Astrocyte (in vitro differentiated cells and primary cell): Measurements from ENCODE around the gene ELMO3. TPM values are rescaled to one million over a fixed set of nuclear protein-coding genes. Genes with fewer than 3 reads are reported as not detected.
A peak's percentile ranks its signal among the peaks of the same experiment; 100 is the strongest.

Experiments used
- DNase-seq: peaks from one replicate; pipeline ENCODE4 v3.0.0-alpha.2; 2010; ENCODE audit warnings: low read depth
- FAIRE-seq: peaks from 2 replicates; lab custom pipeline; 2011; peaks lifted over from hg19 to GRCh38; lab: Jason Lieb, UNC
- H2AFZ ChIP-seq: 2 replicates; pipeline ENCODE4 v1.6.0; 2012; ENCODE audit warnings: low read depth, low read length, inconsistent platforms
- H3K27ac ChIP-seq: 2 replicates; pipeline ENCODE4 v1.5.1; 2011; ENCODE audit warnings: low read depth, low read length, inconsistent platforms
- H3K27me3 ChIP-seq: 2 replicates; pipeline ENCODE4 v1.6.0; 2011; ENCODE audit warnings: low read length, inconsistent platforms; ENCODE audit not compliant: insufficient read depth
- H3K36me3 ChIP-seq: 2 replicates; pipeline ENCODE4 v1.5.1; 2011; ENCODE audit warnings: low read length, inconsistent platforms; ENCODE audit not compliant: insufficient read depth
- H3K4me1 ChIP-seq: 2 replicates; pipeline ENCODE4 v1.5.1; 2011; ENCODE audit warnings: low read length, inconsistent platforms; ENCODE audit not compliant: insufficient read depth
- H3K4me2 ChIP-seq: 2 replicates; pipeline ENCODE4 v1.6.0; 2012; ENCODE audit warnings: low read length, inconsistent platforms
- H3K4me3 ChIP-seq: 2 replicates; pipeline ENCODE4 v1.5.1; 2011; ENCODE audit warnings: low read depth, mild to moderate bottlenecking, low read length, inconsistent platforms; ENCODE audit not compliant: insufficient read depth
- H3K79me2 ChIP-seq: 2 replicates; pipeline ENCODE4 v1.6.0; 2012; ENCODE audit warnings: mild to moderate bottlenecking, low read length, inconsistent platforms; ENCODE audit not compliant: insufficient read depth
- H3K9ac ChIP-seq: 2 replicates; pipeline ENCODE4 v1.6.0; 2012; ENCODE audit warnings: mild to moderate bottlenecking, low read length, inconsistent platforms
- H3K9me3 ChIP-seq: 2 replicates; pipeline ENCODE4 v1.5.1; 2012; ENCODE audit warnings: low read depth, mild to moderate bottlenecking, low read length, inconsistent platforms; ENCODE audit not compliant: insufficient read depth
- H4K20me1 ChIP-seq: 2 replicates; pipeline ENCODE4 v1.6.0; 2012; ENCODE audit warnings: low read length, inconsistent platforms; ENCODE audit not compliant: insufficient read depth
- H3K27ac Mint-ChIP-seq: one replicate; pipeline ENCODE4 v1.8.0; 2021; ENCODE audit warnings: mild to moderate bottlenecking, mixed read lengths; ENCODE audit not compliant: unreplicated experiment
- H3K27me3 Mint-ChIP-seq: one replicate; pipeline ENCODE4 v1.8.0; 2021; ENCODE audit warnings: low read depth, mixed read lengths; ENCODE audit not compliant: unreplicated experiment
- H3K36me3 Mint-ChIP-seq: one replicate; pipeline ENCODE4 v1.8.0; 2021; ENCODE audit warnings: low read depth, mixed read lengths; ENCODE audit not compliant: unreplicated experiment
- H3K4me1 Mint-ChIP-seq: one replicate; pipeline ENCODE4 v1.8.0; 2021; ENCODE audit warnings: low read depth, mixed read lengths; ENCODE audit not compliant: unreplicated experiment
- H3K4me3 Mint-ChIP-seq: one replicate; pipeline ENCODE4 v1.8.0; 2021; ENCODE audit warnings: mild to moderate bottlenecking, moderate library complexity, mixed read lengths; ENCODE audit not compliant: unreplicated experiment
- H3K9me3 Mint-ChIP-seq: one replicate; pipeline ENCODE4 v1.8.0; 2021; ENCODE audit warnings: mild to moderate bottlenecking, mixed read lengths; ENCODE audit not compliant: unreplicated experiment
- EZH2 ChIP-seq: IDR thresholded peaks from 2 replicates; pipeline ENCODE4 v1.6.1; 2012; ENCODE audit warnings: mild to moderate bottlenecking, low read length, inconsistent platforms; ENCODE audit not compliant: insufficient read depth
- total RNA-seq: library from RNA; stranded (reverse); gene quantifications from 2 replicates; pipeline ENCODE4 v1.2.1, GENCODE V29; 2021
- TF ChIP-seq, protein P1 (sequence below): IDR thresholded peaks from 2 replicates; pipeline ENCODE4 v1.5.1; 2011; ENCODE audit warnings: low read depth, mild to moderate bottlenecking, inconsistent platforms, low read length, moderate library complexity; ENCODE audit not compliant: insufficient read depth

Gene ELMO3
- total RNA-seq, 1 donor from 2014 or later = 1.4 TPM

- peak overlapping the region; percentile 98 for H3K27ac Mint-ChIP-seq
- H3K9ac ChIP-seq = peak overlapping the region; percentile 96
- H3K4me3 ChIP-seq = peak overlapping the region; percentile 92
- H3K9me3 Mint-ChIP-seq = no peaks in the 10 kb centered on the region
- H3K9me3 ChIP-seq = no peaks in the 10 kb centered on the region
- H3K4me3 Mint-ChIP-seq = peak overlapping the region; percentile 99
- H3K27me3 Mint-ChIP-seq = no peaks in the 10 kb centered on the region
- H3K4me1 Mint-ChIP-seq = peaks cover 3% of the 10 kb centered on the region
- no peak for TF ChIP-seq EZH2
- TF ChIP-seq, protein P1, sequence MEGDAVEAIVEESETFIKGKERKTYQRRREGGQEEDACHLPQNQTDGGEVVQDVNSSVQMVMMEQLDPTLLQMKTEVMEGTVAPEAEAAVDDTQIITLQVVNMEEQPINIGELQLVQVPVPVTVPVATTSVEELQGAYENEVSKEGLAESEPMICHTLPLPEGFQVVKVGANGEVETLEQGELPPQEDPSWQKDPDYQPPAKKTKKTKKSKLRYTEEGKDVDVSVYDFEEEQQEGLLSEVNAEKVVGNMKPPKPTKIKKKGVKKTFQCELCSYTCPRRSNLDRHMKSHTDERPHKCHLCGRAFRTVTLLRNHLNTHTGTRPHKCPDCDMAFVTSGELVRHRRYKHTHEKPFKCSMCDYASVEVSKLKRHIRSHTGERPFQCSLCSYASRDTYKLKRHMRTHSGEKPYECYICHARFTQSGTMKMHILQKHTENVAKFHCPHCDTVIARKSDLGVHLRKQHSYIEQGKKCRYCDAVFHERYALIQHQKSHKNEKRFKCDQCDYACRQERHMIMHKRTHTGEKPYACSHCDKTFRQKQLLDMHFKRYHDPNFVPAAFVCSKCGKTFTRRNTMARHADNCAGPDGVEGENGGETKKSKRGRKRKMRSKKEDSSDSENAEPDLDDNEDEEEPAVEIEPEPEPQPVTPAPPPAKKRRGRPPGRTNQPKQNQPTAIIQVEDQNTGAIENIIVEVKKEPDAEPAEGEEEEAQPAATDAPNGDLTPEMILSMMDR = no peak
- H3K4me1 ChIP-seq = peaks cover 20% of the 10 kb centered on the region
- peaks cover 7% of the 10 kb centered on the region for H3K36me3 Mint-ChIP-seq
- peaks cover 35% of the 10 kb centered on the region for H3K36me3 ChIP-seq
- H3K4me2 ChIP-seq = peak overlapping the region; percentile 94
- H2AFZ ChIP-seq = no peak overlapping the region
- no peak for FAIRE-seq
- peaks cover 31% of the 10 kb centered on the region for H4K20me1 ChIP-seq
- H3K27ac ChIP-seq = no peak overlapping the region
- no peak for DNase-seq
- H3K79me2 ChIP-seq = peaks cover 50% of the 10 kb centered on the region
- no peaks in the 10 kb centered on the region for H3K27me3 ChIP-seq
These were observed 29.3 kb downstream of the ELMO3 start for GRCh38 chr16:67228034-67228785.

DNA sequence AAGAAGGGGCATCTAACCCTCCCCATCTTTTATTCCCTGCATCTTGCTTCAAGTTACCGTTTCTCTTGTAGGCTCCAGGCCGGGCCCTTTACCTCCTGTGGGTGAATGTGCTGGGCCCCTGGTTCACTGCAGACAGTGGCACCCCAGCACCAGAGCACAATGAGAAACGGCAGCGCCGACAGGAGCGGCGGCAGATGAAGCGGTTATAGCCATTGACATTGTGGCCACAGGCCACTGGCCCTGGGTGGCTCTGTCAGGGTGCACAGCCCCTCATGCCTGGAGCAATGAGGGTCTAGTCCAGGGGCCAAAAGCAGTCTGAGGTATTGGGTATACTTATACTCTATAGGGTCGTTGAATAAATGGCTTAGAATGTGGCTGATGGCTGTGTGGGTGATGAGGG is 30.0 kb downstream of the ELMO3 start:
- no peak overlapping the region for H3K4me2 ChIP-seq
- H2AFZ ChIP-seq = no peak overlapping the region
- Mint-ChIP-seq H3K9me3 (no peaks in the 10 kb centered on the region), H3K36me3 (peaks cover 7% of the 10 kb centered on the region), H3K4me3 (peak overlapping the region; percentile 69), H3K27me3 (no peaks in the 10 kb centered on the region), H3K4me1 (peaks cover 3% of the 10 kb centered on the region), H3K27ac (peak overlapping the region; percentile 41)
- peaks cover 50% of the 10 kb centered on the region for H3K79me2 ChIP-seq
- DNase-seq = no peak
- no peak for FAIRE-seq
- no peak overlapping the region for H3K4me3 ChIP-seq
- TF ChIP-seq, protein P1 = no peak
- TF ChIP-seq EZH2 = no peak
- H3K9ac ChIP-seq = no peak overlapping the region
- no peaks in the 10 kb centered on the region for H3K9me3 ChIP-seq
- peaks cover 35% of the 10 kb centered on the region for H3K36me3 ChIP-seq
- no peak overlapping the region for H3K27ac ChIP-seq
- H4K20me1 ChIP-seq = peaks cover 31% of the 10 kb centered on the region
- H3K27me3 ChIP-seq = no peaks in the 10 kb centered on the region
- peaks cover 20% of the 10 kb centered on the region for H3K4me1 ChIP-seq
